ENCODE data around the gene RALGAPA2.

DNA sequence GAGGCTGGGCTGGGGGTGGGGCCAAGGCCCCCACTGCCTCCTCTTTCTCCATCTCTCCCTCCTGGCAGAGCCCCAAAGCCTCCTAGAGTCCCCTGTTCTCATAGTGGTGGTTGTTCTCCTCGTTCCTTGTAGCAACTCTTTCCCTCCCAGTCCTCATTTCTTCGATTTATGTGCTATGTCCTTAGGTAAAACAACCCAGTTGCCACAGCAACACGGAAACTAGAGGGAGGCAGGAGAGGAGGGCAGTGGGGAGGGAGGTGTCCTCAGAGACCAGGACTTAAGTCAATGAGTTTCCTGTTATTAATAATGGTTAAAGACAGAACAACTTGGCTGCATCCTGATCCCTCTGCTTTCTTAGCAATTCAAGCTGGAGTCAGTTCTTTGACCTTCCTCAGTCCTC lies 183.6 kb downstream of the RALGAPA2 start:
- TF ChIP-seq POLR2A (IDR thresholded peaks at IDR 0.05): no peak
- TF ChIP-seq, protein P1, sequence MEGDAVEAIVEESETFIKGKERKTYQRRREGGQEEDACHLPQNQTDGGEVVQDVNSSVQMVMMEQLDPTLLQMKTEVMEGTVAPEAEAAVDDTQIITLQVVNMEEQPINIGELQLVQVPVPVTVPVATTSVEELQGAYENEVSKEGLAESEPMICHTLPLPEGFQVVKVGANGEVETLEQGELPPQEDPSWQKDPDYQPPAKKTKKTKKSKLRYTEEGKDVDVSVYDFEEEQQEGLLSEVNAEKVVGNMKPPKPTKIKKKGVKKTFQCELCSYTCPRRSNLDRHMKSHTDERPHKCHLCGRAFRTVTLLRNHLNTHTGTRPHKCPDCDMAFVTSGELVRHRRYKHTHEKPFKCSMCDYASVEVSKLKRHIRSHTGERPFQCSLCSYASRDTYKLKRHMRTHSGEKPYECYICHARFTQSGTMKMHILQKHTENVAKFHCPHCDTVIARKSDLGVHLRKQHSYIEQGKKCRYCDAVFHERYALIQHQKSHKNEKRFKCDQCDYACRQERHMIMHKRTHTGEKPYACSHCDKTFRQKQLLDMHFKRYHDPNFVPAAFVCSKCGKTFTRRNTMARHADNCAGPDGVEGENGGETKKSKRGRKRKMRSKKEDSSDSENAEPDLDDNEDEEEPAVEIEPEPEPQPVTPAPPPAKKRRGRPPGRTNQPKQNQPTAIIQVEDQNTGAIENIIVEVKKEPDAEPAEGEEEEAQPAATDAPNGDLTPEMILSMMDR (IDR thresholded peaks at IDR 0.05 in 8 of 11, conservative IDR thresholded peaks at IDR 0.05 in 3 of 11): no peak

Data from spleen (tissue), 7 donors.